ENCODE results near the gene OR2A5. TPM values are rescaled to one million over a fixed set of nuclear protein-coding genes. Genes with fewer than 3 reads are reported as not detected.

OR2A5 gene
- total and polyA plus RNA-seq, 9 of the 15 experiments (the other 6 are each of a cell fraction or from before 2014, with no cell fraction given), result not detected

DNA sequence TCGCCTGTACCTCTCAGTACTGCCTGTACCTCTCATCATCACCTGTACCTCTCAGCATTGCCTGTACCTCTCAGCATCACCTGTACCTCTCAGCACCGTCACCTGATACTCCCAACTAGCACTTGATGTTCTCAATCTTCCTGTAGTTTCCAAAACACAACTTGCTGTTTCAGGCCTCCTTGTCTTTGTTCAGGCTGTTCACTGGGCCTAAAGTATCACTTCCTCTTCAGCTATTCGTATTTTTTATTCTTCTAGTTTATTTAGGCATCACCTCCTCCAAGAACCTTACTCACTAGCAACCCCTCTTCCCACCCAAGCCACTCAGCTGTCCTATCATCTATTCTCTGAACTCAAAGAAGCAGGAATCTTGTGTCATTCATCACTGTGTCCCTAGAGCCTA, 24.5 kb upstream of the OR2A5 start:
- no peaks in the 10 kb centered on the region for H3K9me3 ChIP-seq (replicated peaks; ENCODE audit: control insufficient read depth, insufficient read depth, low read depth, low read length)
- H3K27me3 ChIP-seq (ENCODE audit: control insufficient read depth in 2 of 2, insufficient read depth in 2 of 2, low read length in 2 of 2), result peaks cover 0 to 3% of the 10 kb centered on the region in 2 experiments; a peak in 1 of 5 replicates
- TF ChIP-seq CHCHD3 (CRISPR knock-in tag; IDR thresholded peaks at IDR 0.05), result no peak
- TF ChIP-seq MCM7 (IDR thresholded peaks at IDR 0.05), result 0 out of 4 replicates have a peak, but pooled peaks of 1 of the 2 experiments have one; percentile 29
- POLR2A ChIA-PET, result no interaction called here
- WGBS (ENCODE audit: insufficient coverage, low coverage, missing lambda C conversion rate), result 0% methylated on average over 3 of the region's 3 CpGs
- no TSS peak for BruUV-seq (replicated peaks)
- DNase-seq (ENCODE audit: extremely low read depth in 1 of 4, low spot score in 3 of 4), result no peak
- no peaks in the 10 kb centered on the region for H3K4me1 ChIP-seq (replicated peaks in 1 of 2; ENCODE audit: control insufficient read depth in 2 of 2, insufficient read depth in 2 of 2, low read length in 2 of 2)
- CTCF ChIA-PET (ENCODE audit: low intra/inter-chr PET ratio), result no interaction called here
- no peaks in the 10 kb centered on the region for H4K20me1 ChIP-seq (replicated peaks; ENCODE audit: control insufficient read depth, insufficient read depth, low read length)
- no peak for ATAC-seq
- no peaks in the 10 kb centered on the region for H3K79me2 ChIP-seq (ENCODE audit: control insufficient read depth, insufficient read depth, low read length)
- no peak overlapping the region for H3K9ac ChIP-seq (ENCODE audit: insufficient read depth in 1 of 2, low read depth in 2 of 2, low read length in 2 of 2)
- no peak overlapping the region for H3K4me2 ChIP-seq (ENCODE audit: insufficient read depth, low read length)
- H3K36me3 ChIP-seq (ENCODE audit: control insufficient read depth, insufficient read depth, low read length), result no peaks in the 10 kb centered on the region
- intact Hi-C loops (cut with micrococcal nuclease) (loop anchor here (5.0 kb wide), 1 partner anchor 37 kb away; no protein-coding TSS in a partner anchor), in situ Hi-C loops (cut with MboI) (no loop called here)
- H3K9me1 ChIP-seq (ENCODE audit: control insufficient read depth, insufficient read depth, low read length), result no peaks in the 10 kb centered on the region
- H3K4me3 ChIP-seq, result no peak overlapping the region
- no peak overlapping the region for H2AFZ ChIP-seq (ENCODE audit: low read depth, low read length)
- no peak overlapping the region for H3K27ac ChIP-seq (ENCODE audit: extremely low read depth, low read depth, low read length)
- no peak for FAIRE-seq

- CTCF ChIA-PET (ENCODE audit: low intra/inter-chr PET ratio), result interaction anchor here (1.1 to 1.3 kb wide), 3 partner anchors 125 to 1019 kb away, joined by 3 to 8 read pairs (median 4); partner anchors contain the start of gene TCAF1
- FAIRE-seq, result no peak
- TF ChIP-seq DACH1 (IDR thresholded peaks at IDR 0.05; ENCODE audit: partially characterized antibody) (peak; percentile 98), HNRNPH1 (optimal IDR thresholded peaks at IDR 0.05; ENCODE audit: low read depth, low read length) (no peak), PHF8 (IDR thresholded peaks at IDR 0.05; ENCODE audit: borderline replicate concordance, low read length) (no peak), PBX2 (CRISPR knock-in tag; IDR thresholded peaks at IDR 0.05; ENCODE audit: low read depth) (no peak), PBX2 (tag; conservative IDR thresholded peaks at IDR 0.05; ENCODE audit: low read depth) (no peak), FOXJ2 (tag; IDR thresholded peaks at IDR 0.05) (no peak)
- TF ChIP-seq, protein P1, sequence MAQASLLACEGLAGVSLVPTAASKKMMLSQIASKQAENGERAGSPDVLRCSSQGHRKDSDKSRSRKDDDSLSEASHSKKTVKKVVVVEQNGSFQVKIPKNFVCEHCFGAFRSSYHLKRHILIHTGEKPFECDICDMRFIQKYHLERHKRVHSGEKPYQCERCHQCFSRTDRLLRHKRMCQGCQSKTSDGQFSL (CRISPR knock-in tag; IDR thresholded peaks at IDR 0.05), result no peak
- TF ChIP-seq, protein P1 (tag; IDR thresholded peaks at IDR 0.05), result no peak
These were observed 22.4 kb upstream of the OR2A5 start for GRCh38 chr7:144026203-144026883.

More at GRCh38 chr7:144026203-144026883, 22.4 kb upstream of the OR2A5 start:
- BruUV-seq (replicated peaks), result no TSS peak
- H3K4me3 ChIP-seq, result no peak overlapping the region
- H3K4me1 ChIP-seq (replicated peaks in 1 of 2; ENCODE audit: control insufficient read depth in 2 of 2, insufficient read depth in 2 of 2, low read length in 2 of 2), result no peaks in the 10 kb centered on the region
- H3K9ac ChIP-seq (ENCODE audit: insufficient read depth in 1 of 2, low read depth in 2 of 2, low read length in 2 of 2), result no peak overlapping the region
- no peaks in the 10 kb centered on the region for H3K9me3 ChIP-seq (replicated peaks; ENCODE audit: control insufficient read depth, insufficient read depth, low read depth, low read length)
- ATAC-seq (no peak), DNase-seq (ENCODE audit: extremely low read depth in 1 of 4, low spot score in 3 of 4) (no peak)
- POLR2A ChIA-PET, result no interaction called here
- no peaks in the 10 kb centered on the region for H3K79me2 ChIP-seq (ENCODE audit: control insufficient read depth, insufficient read depth, low read length)
- no peak overlapping the region for H3K27ac ChIP-seq (ENCODE audit: extremely low read depth, low read depth, low read length)
- H3K9me1 ChIP-seq (ENCODE audit: control insufficient read depth, insufficient read depth, low read length), result no peaks in the 10 kb centered on the region
- in situ Hi-C loops (cut with MboI), result no loop called here
- H3K27me3 ChIP-seq (ENCODE audit: control insufficient read depth in 2 of 2, insufficient read depth in 2 of 2, low read length in 2 of 2), result peaks cover 0 to 3% of the 10 kb centered on the region in 2 experiments; a peak in 1 of 5 replicates
- WGBS (ENCODE audit: insufficient coverage, low coverage, missing lambda C conversion rate), result 9% methylated on average over 4 of the region's 4 CpGs
- H3K4me2 ChIP-seq (ENCODE audit: insufficient read depth, low read length), result no peak overlapping the region
- no peak overlapping the region for H2AFZ ChIP-seq (ENCODE audit: low read depth, low read length)
- intact Hi-C loops (cut with micrococcal nuclease), result loop anchor here (5.0 kb wide), 1 partner anchor 129 kb away; no protein-coding TSS in a partner anchor
- H4K20me1 ChIP-seq (replicated peaks; ENCODE audit: control insufficient read depth, insufficient read depth, low read length), result no peaks in the 10 kb centered on the region
- no peaks in the 10 kb centered on the region for H3K36me3 ChIP-seq (ENCODE audit: control insufficient read depth, insufficient read depth, low read length)

Measured in K562 (cell line).